GM18505 (cell line): ENCODE results near the gene TMEM229A.
"Not testable (repeated sequence)": the region's sequence is repeated elsewhere in the genome, so short reads cannot be mapped to it uniquely, and the experiment has no call there.

ENCODE experiments used
- ATAC-seq: cut with Tn5 transposase; IDR thresholded peaks from one replicate; pipeline ENCODE4 v1.9.1; 2021; ENCODE audit not compliant: unreplicated experiment
- POLR2A ChIP-seq: IDR thresholded peaks from 4 replicates; pipeline ENCODE4 v1.6.1; 2011; ENCODE audit warnings: borderline replicate concordance; ENCODE audit not compliant: insufficient read depth, insufficient read length; ENCODE audit errors: extremely low read depth

Gene TMEM229A

GRCh38 chr7:124032369-124033094 is at the start of gene TMEM229A:
TMEM229A (minus strand) TSS chr7:124033067; CDS start chr7:124033003, 64 bp downstream.
- ATAC-seq: peak; percentile 62
- no peak for TF ChIP-seq POLR2A

GRCh38 chr7:124082234-124082633 is 49.4 kb upstream of the TMEM229A start:
- not testable (repeated sequence) for ATAC-seq

GRCh38 chr7:124077546-124077945 is 44.7 kb upstream of the TMEM229A start:
- no peak for ATAC-seq
- TF ChIP-seq POLR2A: no peak

GRCh38 chr7:124076841-124077240 is 44.0 kb upstream of the TMEM229A start:
- no peak for ATAC-seq
- TF ChIP-seq POLR2A: no peak

- TF ChIP-seq POLR2A: no peak
- ATAC-seq: no peak
Measured at GRCh38 chr7:124074007-124074406, 41.1 kb upstream of the TMEM229A start.

- ATAC-seq: no peak
- TF ChIP-seq POLR2A: no peak
Measured at GRCh38 chr7:124073310-124073645, 40.4 kb upstream of the TMEM229A start.

GRCh38 chr7:124072603-124073309 is 39.9 kb upstream of the TMEM229A start:
- no peak for TF ChIP-seq POLR2A
- ATAC-seq: no peak

- ATAC-seq: no peak
- TF ChIP-seq POLR2A: no peak
Measured at GRCh38 chr7:124071843-124072242, 39.0 kb upstream of the TMEM229A start.

- ATAC-seq: no peak
- TF ChIP-seq POLR2A: no peak
Measured at GRCh38 chr7:124062171-124062570, 29.3 kb upstream of the TMEM229A start.

GRCh38 chr7:124060528-124060927 is 27.7 kb upstream of the TMEM229A start:
- no peak for ATAC-seq
- TF ChIP-seq POLR2A: no peak

GRCh38 chr7:124059375-124059774 is 26.5 kb upstream of the TMEM229A start:
- ATAC-seq: peak; percentile 100
- no peak for TF ChIP-seq POLR2A

GRCh38 chr7:124058515-124058914 is 25.6 kb upstream of the TMEM229A start:
- no peak for TF ChIP-seq POLR2A
- no peak for ATAC-seq

GRCh38 chr7:124057872-124058271 is 25.0 kb upstream of the TMEM229A start:
- no peak for ATAC-seq
- TF ChIP-seq POLR2A: no peak

GRCh38 chr7:124056234-124056633 is 23.4 kb upstream of the TMEM229A start:
- no peak for ATAC-seq
- TF ChIP-seq POLR2A: no peak
